Progenitor cell of endocrine pancreas (in vitro differentiated cells): Measurements from ENCODE around the gene TRPM4. TPM values are rescaled to one million over a fixed set of nuclear protein-coding genes. Genes with fewer than 3 reads are reported as not detected.
A peak's percentile ranks its signal among the peaks of the same experiment; 100 is the strongest.

Source experiments
- DNase-seq: peaks from one replicate; pipeline ENCODE4 v3.0.0; 2021; ENCODE audit warnings: low spot score; ENCODE audit not compliant: unreplicated experiment
- H3K27ac Mint-ChIP-seq: 2 replicates; pipeline ENCODE4 v1.8.0; 2021; ENCODE audit warnings: mild to moderate bottlenecking, moderate library complexity, mixed read lengths
- H3K27me3 Mint-ChIP-seq: 2 replicates; pipeline ENCODE4 v1.8.0; 2021; ENCODE audit warnings: mixed read lengths
- H3K36me3 Mint-ChIP-seq: 2 replicates; pipeline ENCODE4 v1.8.0; 2022; ENCODE audit warnings: mixed read lengths; ENCODE audit not compliant: insufficient read depth
- H3K4me1 Mint-ChIP-seq: 2 replicates; pipeline ENCODE4 v1.8.0; 2021; ENCODE audit warnings: low read depth, mixed read lengths
- H3K4me3 Mint-ChIP-seq: 2 replicates; pipeline ENCODE4 v1.8.0; 2021; ENCODE audit warnings: low read depth, mild to moderate bottlenecking, moderate library complexity, mixed read lengths
- H3K9me3 Mint-ChIP-seq: 2 replicates; pipeline ENCODE4 v1.8.0; 2021; ENCODE audit warnings: low read depth, mixed read lengths
- CTCF ChIP-seq: fragments of 200-600 bp; sonication (generic); IDR thresholded peaks from one replicate; pipeline ENCODE4 v1.5.0; 2021; ENCODE audit warnings: antibody characterized with exemption, mild to moderate bottlenecking; ENCODE audit not compliant: unreplicated experiment
- total RNA-seq: library from RNA; stranded (reverse); gene quantifications from 2 replicates; pipeline ENCODE4 v1.2.1, GENCODE V29; 2021

Gene TRPM4
- total RNA-seq, 1 donor from 2014 or later = 16.9 TPM

GRCh38 chr19:49129238-49129583 is 28.4 kb upstream of the TRPM4 start:
- H3K9me3 Mint-ChIP-seq = no peaks in the 10 kb centered on the region
- no peaks in the 10 kb centered on the region for H3K4me1 Mint-ChIP-seq
- H3K4me3 Mint-ChIP-seq = no peak overlapping the region
- peaks cover 41% of the 10 kb centered on the region for H3K27me3 Mint-ChIP-seq
- DNase-seq = no peak
- no peak for TF ChIP-seq CTCF
- H3K27ac Mint-ChIP-seq = no peak overlapping the region
- no peaks in the 10 kb centered on the region for H3K36me3 Mint-ChIP-seq

GRCh38 chr19:49130325-49130724 is 27.3 kb upstream of the TRPM4 start:
- H3K27ac Mint-ChIP-seq = no peak overlapping the region
- H3K27me3 Mint-ChIP-seq = peaks cover 34% of the 10 kb centered on the region
- H3K36me3 Mint-ChIP-seq = no peaks in the 10 kb centered on the region
- H3K9me3 Mint-ChIP-seq = no peaks in the 10 kb centered on the region
- H3K4me3 Mint-ChIP-seq = no peak overlapping the region
- TF ChIP-seq CTCF = no peak
- no peak for DNase-seq
- no peaks in the 10 kb centered on the region for H3K4me1 Mint-ChIP-seq

DNA sequence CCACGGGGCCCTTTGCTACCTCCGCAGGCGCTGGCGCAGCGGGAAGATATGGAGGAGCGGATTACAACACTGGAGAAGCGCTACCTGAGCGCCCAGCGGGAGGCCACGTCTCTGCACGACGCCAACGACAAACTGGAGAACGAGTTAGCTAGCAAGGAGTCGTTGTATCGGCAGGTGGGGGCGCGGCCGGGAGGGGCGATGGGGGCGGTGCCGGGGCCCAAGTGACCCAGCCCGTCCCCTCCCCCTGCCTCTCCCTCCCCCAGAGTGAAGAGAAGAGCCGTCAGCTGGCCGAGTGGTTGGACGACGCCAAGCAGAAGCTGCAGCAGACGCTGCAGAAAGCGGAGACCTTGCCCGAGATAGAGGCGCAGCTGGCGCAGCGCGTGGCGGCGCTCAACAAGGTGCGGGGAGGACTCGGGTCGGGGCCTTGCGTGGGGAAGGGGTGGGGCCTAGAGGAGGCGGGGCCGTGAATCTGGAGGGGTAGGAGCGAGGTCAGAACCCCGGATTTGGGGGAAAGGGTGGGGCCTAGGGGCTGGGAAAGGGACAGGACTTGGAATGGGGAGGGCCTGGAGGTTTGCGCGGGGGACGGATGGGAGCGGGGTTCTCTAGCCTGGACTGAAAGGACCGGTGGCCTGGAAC is 24.5 kb upstream of the TRPM4 start:
- no peak for DNase-seq
- H3K27me3 Mint-ChIP-seq = peaks cover 37% of the 10 kb centered on the region
- peaks cover 2% of the 10 kb centered on the region for H3K36me3 Mint-ChIP-seq

GRCh38 chr19:49133621-49134454 is 23.8 kb upstream of the TRPM4 start:
- DNase-seq = no peak
- Mint-ChIP-seq H3K27me3 (peaks cover 34% of the 10 kb centered on the region), H3K4me1 (no peaks in the 10 kb centered on the region), H3K36me3 (peaks cover 2% of the 10 kb centered on the region), H3K4me3 (peak overlapping the region; percentile 24), H3K9me3 (peaks cover 2% of the 10 kb centered on the region), H3K27ac (no peak overlapping the region)
- no peak for TF ChIP-seq CTCF

More for the DNA sequence above, 24.5 kb upstream of the TRPM4 start:
- H3K4me3 Mint-ChIP-seq = peak overlapping the region; percentile 24
- TF ChIP-seq CTCF = no peak
- H3K9me3 Mint-ChIP-seq = peaks cover 2% of the 10 kb centered on the region
- peak overlapping the region; percentile 20 for H3K27ac Mint-ChIP-seq
- H3K4me1 Mint-ChIP-seq = no peaks in the 10 kb centered on the region

- no peak overlapping the region for H3K4me3 Mint-ChIP-seq
- H3K4me1 Mint-ChIP-seq = no peaks in the 10 kb centered on the region
- no peak overlapping the region for H3K27ac Mint-ChIP-seq
- no peak for TF ChIP-seq CTCF
- peaks cover 2% of the 10 kb centered on the region for H3K36me3 Mint-ChIP-seq
- H3K27me3 Mint-ChIP-seq = peaks cover 29% of the 10 kb centered on the region
- H3K9me3 Mint-ChIP-seq = peaks cover 2% of the 10 kb centered on the region
- no peak for DNase-seq
Measured at GRCh38 chr19:49135686-49136085, 21.9 kb upstream of the TRPM4 start.
